Myometrial cell (primary cell): ENCODE measurements around the gene AP2B1. TPM values are rescaled to one million over a fixed set of nuclear protein-coding genes. Genes with fewer than 3 reads are reported as not detected.

Experiments used
- total RNA-seq: library from RNA; depleted of rRNA; stranded (reverse); fragments of >200 nt; gene quantifications from 2 replicates; pipeline ENCODE4 v1.2.3, GENCODE V29; 2015

The AP2B1 gene
- 81.6 and 104 TPM in 2 replicates for total RNA-seq

GRCh38 chr17:35587074-35587961 lies at the start of gene AP2B1:
Gene AP2B1, plus strand, starts transcription at chr17:35587322. Its CDS starts 6,709 bp downstream, at chr17:35594031.

GRCh38 chr17:35537601-35538141 lies 49.5 kb upstream of the AP2B1 start, which contains the start of gene SLFN12L:
Gene SLFN12L, minus strand, starts transcription at chr17:35537678. Its CDS starts 15,314 bp downstream, at chr17:35522364.

GRCh38 chr17:35560703-35561102 lies 26.4 kb upstream of the AP2B1 start, which contains the start of gene SLFN14:
Gene SLFN14, minus strand, starts transcription at chr17:35560819. Its CDS starts 2,757 bp downstream, at chr17:35558062.

GRCh38 chr17:35578197-35578928 lies 8.8 kb upstream of the AP2B1 start, which contains the start of gene PEX12:
Gene PEX12, minus strand, starts transcription at chr17:35578571. Its CDS starts 550 bp downstream, at chr17:35578021.

GRCh38 chr17:35731239-35731916 lies 144.3 kb downstream of the AP2B1 start, which contains the start of gene RASL10B:
Gene RASL10B, plus strand, starts transcription at chr17:35731639. Its CDS starts 3,546 bp downstream, at chr17:35735185.

GRCh38 chr17:35752945-35753764 lies 166.0 kb downstream of the AP2B1 start, which contains the start of gene GAS2L2:
Gene GAS2L2, minus strand, starts transcription at chr17:35753239. Its CDS starts 389 bp downstream, at chr17:35752850.

GRCh38 chr17:35760587-35760986 lies 173.5 kb downstream of the AP2B1 start, which contains the start of gene C17orf50:
Gene C17orf50, plus strand, starts transcription at chr17:35760887. Its CDS starts 55 bp downstream, at chr17:35760942.

Other genes with a start within 250 kb of the AP2B1 start
- gene SLFN11, start 213.7 kb upstream of the AP2B1 start, total RNA-seq = 65.2 and 93.8 TPM in 2 replicates
- 18.5 and 24.6 TPM in 2 replicates for gene SLFN12, start 154.8 kb upstream of the AP2B1 start, total RNA-seq
- 0.86 and 3.4 TPM in 2 replicates for gene SLFN13, start 138.6 kb upstream of the AP2B1 start, total RNA-seq
- gene SLFN12L, start 49.6 kb upstream of the AP2B1 start, total RNA-seq = not detected in 2 replicates
- gene SLFN14, start 26.5 kb upstream of the AP2B1 start, total RNA-seq = not detected in 2 replicates
- gene PEX12, start 8.8 kb upstream of the AP2B1 start, total RNA-seq = 5.5 and 7.2 TPM in 2 replicates
- 4.6 TPM in 2 replicates for gene RASL10B, start 144.3 kb downstream of the AP2B1 start, total RNA-seq
- not detected in 2 replicates for gene GAS2L2, start 165.9 kb downstream of the AP2B1 start, total RNA-seq
- gene C17orf50, start 173.6 kb downstream of the AP2B1 start, total RNA-seq = not detected in 2 replicates
- 6.6 and 9.2 TPM in 2 replicates for gene MMP28, start 208.3 kb downstream of the AP2B1 start, total RNA-seq
- 24.3 and 25.4 TPM in 2 replicates for gene TAF15, start 222.2 kb downstream of the AP2B1 start, total RNA-seq